Left cardiac atrium (tissue), 4 donors: ENCODE measurements around the gene FOXN1. TPM values are rescaled to one million over a fixed set of nuclear protein-coding genes. Genes with fewer than 3 reads are reported as not detected.
"Not testable (repeated sequence)": the region's sequence is repeated elsewhere in the genome, so short reads cannot be mapped to it uniquely, and the experiment has no call there.

ENCODE experiments used
- ATAC-seq, 2 donors: fragments of 200-7000 bp; cut with Tn5 transposase; one replicate each; pipeline ENCODE4 v1.9.1; 2020; ENCODE audit warnings: mild to moderate bottlenecking in 2 of 2, moderate library complexity in 2 of 2
- DNase-seq: peaks from one replicate; pipeline ENCODE4 v3.0.0-alpha.2; 2020
- intact Hi-C, 2 donors: fragments of 100-400 bp; cut with DNase I; formaldehyde crosslinking; loops; one replicate each; pipeline versions ENCODE4 v1.14.1 to v1.15.1; 2022 to 2023
- long read RNA-seq: library from polyadenylated mRNA; unstranded; transcript quantifications from one replicate; pipeline ENCODE4 v2.0.0, GENCODE V29; 2021
- total RNA-seq, 2 donors: library from RNA; stranded (reverse); fragmentation: NEBNext Ultra II Directional; extraction: Animal tissue kit (Norgen Biotek cat#: 25700); gene quantifications; one replicate each; pipeline ENCODE4 v1.2.1, GENCODE V29; 2021
- donor health status: DM: no; HTN: yes; CAD: no.
- donor health status: DM: no; HTN: yes; CAD: no; lungs with severe emphysema.
- donor health status: DM: yes; HTN: yes; CAD: no.
- donor health status: Dilated cardiomyopathy.

The FOXN1 gene
- not detected for total RNA-seq
- long read RNA-seq = 0 reads

- intact Hi-C loops = no loop called here
- ATAC-seq = no peak
- DNase-seq = no peak
Measured at GRCh38 chr17:28505986-28506665, at the start of gene FOXN1. FOXN1 (plus strand) TSS chr17:28506348; CDS start chr17:28523970, 17,622 bp downstream.

DNA sequence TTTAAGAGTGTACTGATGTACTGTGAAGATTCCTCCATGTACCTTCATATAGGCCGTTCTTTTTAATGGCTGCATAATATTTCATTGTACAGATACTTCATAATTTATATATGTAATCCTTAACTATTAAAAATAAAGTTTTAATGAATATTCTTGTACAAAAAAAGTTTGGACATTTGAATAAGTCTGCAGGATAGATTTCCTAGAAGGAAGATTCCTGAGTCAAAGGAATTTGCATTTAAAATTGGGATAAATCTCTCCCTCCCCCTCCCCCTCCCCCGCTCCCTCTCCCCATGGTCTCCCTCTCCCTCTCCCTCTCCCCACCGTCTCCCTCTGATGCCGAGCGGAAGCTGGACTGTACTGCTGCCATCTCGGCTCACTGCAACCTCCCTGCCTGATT is 48.3 kb upstream of the FOXN1 start:
- no peak for ATAC-seq
- intact Hi-C loops = no loop called here

DNA sequence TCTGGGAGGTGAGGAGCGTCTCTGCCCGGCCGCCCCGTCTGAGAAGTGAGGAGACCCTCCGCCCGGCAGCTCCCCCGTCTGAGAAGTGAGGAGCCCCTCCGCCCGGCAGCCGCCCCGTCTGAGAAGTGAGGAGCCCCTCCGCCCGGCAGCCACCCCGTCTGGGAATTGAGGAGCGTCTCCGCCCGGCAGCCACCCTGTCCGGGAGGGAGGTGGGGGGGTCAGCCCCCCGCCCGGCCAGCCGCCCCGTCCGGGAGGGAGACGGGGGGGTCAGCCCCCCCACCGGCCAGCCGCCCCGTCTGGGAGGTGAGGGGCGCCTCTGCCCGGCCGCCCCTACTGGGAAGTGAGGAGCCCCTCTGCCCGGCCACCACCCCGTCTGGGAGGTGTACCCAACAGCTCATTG is 47.3 kb upstream of the FOXN1 start:
- intact Hi-C loops = not testable (repeated sequence)

More for the DNA sequence above, 48.3 kb upstream of the FOXN1 start:
- no peak for DNase-seq

GRCh38 chr17:28460901-28461300 is 45.2 kb upstream of the FOXN1 start:
- DNase-seq (no peak), ATAC-seq (no peak)
- intact Hi-C loops = no loop called here

More for the DNA sequence above, 47.3 kb upstream of the FOXN1 start:
- not testable (repeated sequence) for ATAC-seq, DNase-seq

- DNase-seq = no peak
- intact Hi-C loops = no loop called here
- no peak for ATAC-seq
Measured at GRCh38 chr17:28466001-28466400, 40.1 kb upstream of the FOXN1 start.

GRCh38 chr17:28466521-28467048 is 39.6 kb upstream of the FOXN1 start:
- DNase-seq (no peak), ATAC-seq (peak in 1 of 2 donors; percentile 51)
- intact Hi-C loops = no loop called here

DNA sequence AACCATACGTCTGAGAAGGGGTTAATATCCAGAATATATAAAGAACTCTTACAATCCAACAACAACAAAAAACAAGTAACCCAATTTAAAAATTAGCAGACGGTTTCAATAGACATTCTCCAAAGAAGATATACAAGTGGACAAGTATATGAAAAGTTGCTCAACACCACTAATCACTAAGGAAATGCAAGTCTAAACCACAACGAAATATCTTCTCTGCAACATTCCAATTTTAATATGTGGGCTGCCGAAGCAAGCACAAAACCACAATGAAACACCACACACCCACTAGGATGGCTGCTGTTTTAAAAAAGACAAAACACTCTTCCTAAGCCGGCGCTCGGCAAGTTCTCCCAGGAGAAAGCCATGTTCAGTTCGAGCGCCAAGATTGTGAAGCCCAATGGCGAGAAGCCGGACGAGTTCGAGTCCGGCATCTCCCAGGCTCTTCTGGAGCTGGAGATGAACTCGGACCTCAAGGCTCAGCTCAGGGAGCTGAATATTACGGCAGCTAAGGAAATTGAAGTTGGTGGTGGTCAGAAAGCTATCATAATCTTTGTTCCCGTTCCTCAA is 38.6 kb upstream of the FOXN1 start:
- no peak for ATAC-seq

GRCh38 chr17:28468033-28468735 is 38.0 kb upstream of the FOXN1 start:
- ATAC-seq, DNase-seq, intact Hi-C loops: not testable (repeated sequence)

More for the DNA sequence above, 38.6 kb upstream of the FOXN1 start:
- no peak for DNase-seq
- intact Hi-C loops = no loop called here

GRCh38 chr17:28468781-28469180 is 37.4 kb upstream of the FOXN1 start:
- intact Hi-C loops = no loop called here
- ATAC-seq = no peak
- DNase-seq = no peak

GRCh38 chr17:28469376-28469775 is 36.8 kb upstream of the FOXN1 start:
- intact Hi-C loops = no loop called here
- DNase-seq = no peak
- ATAC-seq = no peak

GRCh38 chr17:28470266-28470913 is 35.8 kb upstream of the FOXN1 start:
- ATAC-seq = no peak
- intact Hi-C loops = no loop called here
- DNase-seq = no peak

DNA sequence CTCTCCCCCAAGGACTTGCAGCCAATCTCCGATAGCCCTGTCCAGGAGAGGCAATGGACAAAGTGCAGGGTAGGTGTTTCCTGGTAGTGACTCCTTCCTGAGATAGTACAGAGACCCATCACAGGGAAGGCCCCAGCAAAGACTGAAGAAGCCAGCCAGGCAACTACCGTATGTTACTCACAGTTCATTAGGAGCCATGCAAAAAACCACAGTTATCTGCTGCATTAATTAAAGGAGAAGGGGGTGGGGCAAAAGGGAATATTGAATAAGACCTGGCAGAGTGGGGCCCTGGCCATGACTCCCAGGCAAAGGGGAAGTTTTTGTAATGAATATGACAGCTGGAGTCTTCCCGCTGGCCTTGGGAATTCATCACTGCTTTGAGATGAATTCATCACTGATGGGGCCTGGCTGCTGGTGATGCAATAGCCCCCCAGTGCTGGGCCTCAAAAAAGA is 35.2 kb upstream of the FOXN1 start:
- no peak for DNase-seq
- ATAC-seq = no peak
- intact Hi-C loops = no loop called here

GRCh38 chr17:28471531-28472342 is 34.4 kb upstream of the FOXN1 start:
- no peak for DNase-seq
- no peak for ATAC-seq
- intact Hi-C loops = no loop called here

GRCh38 chr17:28472871-28473497 is 33.2 kb upstream of the FOXN1 start:
- no peak for ATAC-seq
- DNase-seq = no peak
- intact Hi-C loops = no loop called here

DNA sequence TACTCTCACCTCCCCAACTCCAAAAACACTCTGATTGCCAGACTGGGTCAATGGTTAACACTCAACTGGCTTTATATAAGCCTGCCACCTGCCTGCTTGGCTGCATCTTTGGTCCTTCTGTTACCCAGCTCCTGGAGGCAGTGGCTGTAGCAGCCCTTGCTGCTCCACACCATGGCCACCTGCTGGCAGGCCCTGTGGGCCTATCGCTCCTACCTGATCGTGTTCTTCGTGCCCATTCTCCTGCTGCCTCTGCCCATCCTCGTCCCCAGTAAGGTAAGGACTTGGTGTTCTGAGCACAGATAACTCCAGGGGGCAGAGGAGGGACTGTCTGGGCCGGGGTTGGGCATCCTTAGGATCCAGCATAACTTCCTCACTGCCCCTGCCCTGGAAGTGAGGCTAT is 32.6 kb upstream of the FOXN1 start, which contains the start of gene SLC13A2:
TSS of gene SLC13A2 (plus strand) at position 103 of the 400 bp plus-strand sequence. CDS start at position 172, 69 bp downstream.
- ATAC-seq (no peak), DNase-seq (no peak)
- intact Hi-C loops = no loop called here

- intact Hi-C loops = no loop called here
- no peak for ATAC-seq
- DNase-seq = no peak
Measured at GRCh38 chr17:28474111-28474531, 32.0 kb upstream of the FOXN1 start.

GRCh38 chr17:28475151-28475900 is 30.8 kb upstream of the FOXN1 start:
- intact Hi-C loops = no loop called here
- DNase-seq (no peak), ATAC-seq (no peak)
